Activated gamma-delta T cell (primary cell): ENCODE results near the gene SPRN.

Experiments
- DNase-seq: peaks from one replicate; lab custom pipeline; 2025; lab: John Stamatoyannopoulos, UW

Gene SPRN

GRCh38 chr10:133405844-133406527 is 18.4 kb downstream of the SPRN start:
- no peak for DNase-seq

GRCh38 chr10:133405272-133405671 is 19.2 kb downstream of the SPRN start:
- DNase-seq: no peak

- no peak for DNase-seq
Observed at GRCh38 chr10:133403784-133404183, 20.6 kb downstream of the SPRN start.

GRCh38 chr10:133403359-133403758 is 21.1 kb downstream of the SPRN start:
- no peak for DNase-seq

- no peak for DNase-seq
Observed at GRCh38 chr10:133401981-133402725, 22.3 kb downstream of the SPRN start.

- DNase-seq: no peak
Observed at GRCh38 chr10:133401500-133401899, 22.9 kb downstream of the SPRN start.

GRCh38 chr10:133400624-133401424 is 23.6 kb downstream of the SPRN start:
- DNase-seq: no peak

- DNase-seq: no peak
Observed at GRCh38 chr10:133399123-133399601, 25.3 kb downstream of the SPRN start.

GRCh38 chr10:133397938-133398337 is 26.5 kb downstream of the SPRN start:
- no peak for DNase-seq

- no peak for DNase-seq
Observed at GRCh38 chr10:133396035-133396624, 28.3 kb downstream of the SPRN start.

GRCh38 chr10:133394801-133395221 is 29.6 kb downstream of the SPRN start:
- DNase-seq: no peak

- DNase-seq: peak; percentile 91
Observed at GRCh38 chr10:133394064-133394663, 30.3 kb downstream of the SPRN start, which contains the start of gene MTG1. MTG1 (plus strand) TSS chr10:133394157; CDS start chr10:133394221, 64 bp downstream.

- DNase-seq: no peak
Observed at GRCh38 chr10:133393401-133394063, 30.9 kb downstream of the SPRN start.

GRCh38 chr10:133391761-133392518 is 32.5 kb downstream of the SPRN start:
- DNase-seq: no peak

GRCh38 chr10:133391249-133391635 is 33.2 kb downstream of the SPRN start:
- DNase-seq: no peak

- no peak for DNase-seq
Observed at GRCh38 chr10:133390597-133391248, 33.7 kb downstream of the SPRN start.

- peak; percentile 34 for DNase-seq
Observed at GRCh38 chr10:133388973-133389818, 35.2 kb downstream of the SPRN start.

GRCh38 chr10:133388236-133388972 is 36.0 kb downstream of the SPRN start:
- DNase-seq: no peak
